A549 treated with AZD2906 at 1 μM for 4 hours (cell line): ENCODE data around the gene RBM20. TPM values are rescaled to one million over a fixed set of nuclear protein-coding genes. Genes with fewer than 3 reads are reported as not detected.

Source experiments
- total RNA-seq: library from RNA; stranded (reverse); fragments of 200-300 nt; extraction: Qiagen RNA extraction; gene quantifications from 5 replicates; pipeline ENCODE4 v1.2.3, GENCODE V29; 2022

RBM20 gene
- total RNA-seq: 3.3 to 4.3 TPM (median 3.8 TPM) in 5 replicates

GRCh38 chr10:110643653-110644597, at the start of gene RBM20:
TSS of gene RBM20 (plus strand) at chr10:110644336. CDS start at chr10:110644455, 119 bp downstream.

DNA sequence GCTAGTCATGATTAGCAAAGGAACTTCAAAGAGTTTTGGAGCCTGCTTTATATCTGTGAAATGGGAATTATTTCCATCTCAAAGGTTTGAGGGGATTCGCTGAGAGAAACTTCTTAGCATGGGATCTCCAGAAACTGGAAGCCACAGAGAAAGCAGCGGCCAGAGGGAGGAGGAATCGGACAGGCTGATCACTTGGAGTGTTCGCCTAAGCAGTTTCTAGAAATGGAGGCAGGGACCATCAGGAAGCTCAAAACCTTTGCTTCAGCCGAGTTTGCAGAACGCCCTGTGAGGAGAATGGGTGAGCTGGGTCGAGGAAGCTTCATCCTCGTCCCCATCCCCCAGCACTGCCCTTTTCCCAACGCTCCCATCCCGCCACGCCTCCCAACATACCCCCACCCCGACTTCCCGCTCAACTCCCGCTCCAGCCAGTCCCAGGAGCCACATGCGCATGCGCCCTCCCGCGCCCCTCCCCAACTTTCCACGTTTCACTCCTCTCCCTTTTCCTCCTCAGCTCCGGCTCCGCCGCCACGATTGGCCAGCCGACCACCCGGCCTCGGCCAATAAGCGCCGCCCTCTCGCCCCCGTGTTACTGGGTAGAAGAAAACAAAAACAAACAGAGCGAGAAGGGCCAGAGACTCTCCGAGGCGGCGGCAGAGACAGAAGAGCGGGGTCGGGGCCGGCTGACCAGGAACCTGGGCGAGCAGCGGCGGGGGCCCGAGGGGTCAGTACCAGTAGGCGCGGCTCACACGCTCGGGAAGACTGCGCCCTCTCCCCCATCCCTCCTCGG, 227.4 kb downstream of the RBM20 start, which contains the start of gene PDCD4:
Gene PDCD4, plus strand, starts transcription at position 631 of the 787 bp plus-strand sequence. CDS start 4,100 bp downstream, outside the sequence.

Other genes with a start within 250 kb of the RBM20 start
- gene DUSP5, start 146.4 kb upstream of the RBM20 start, total RNA-seq: 105 to 145 TPM (median 121 TPM) in 5 replicates
- 35.8 to 62.7 TPM (median 41.5 TPM) in 5 replicates for gene SMC3, start 76.6 kb upstream of the RBM20 start, total RNA-seq
- gene PDCD4, start 227.6 kb downstream of the RBM20 start, total RNA-seq: 25.1 to 32.2 TPM (median 30.2 TPM) in 5 replicates